Glutamatergic neuron (in vitro differentiated cells): ENCODE results near the gene C14orf39. TPM values are rescaled to one million over a fixed set of nuclear protein-coding genes. Genes with fewer than 3 reads are reported as not detected.

ENCODE experiments used
- DNase-seq: peaks from one replicate; pipeline ENCODE4 v3.0.0; 2022
- H3K27ac Mint-ChIP-seq: one replicate; pipeline ENCODE4 v1.8.0; 2020; ENCODE audit warnings: mild to moderate bottlenecking, mixed read lengths, inconsistent platforms; ENCODE audit not compliant: unreplicated experiment
- H3K27me3 Mint-ChIP-seq: one replicate; pipeline ENCODE4 v1.8.0; 2020; ENCODE audit warnings: mild to moderate bottlenecking, moderate library complexity, mixed read lengths, inconsistent platforms; ENCODE audit not compliant: unreplicated experiment
- H3K36me3 Mint-ChIP-seq: one replicate; pipeline ENCODE4 v1.8.0; 2020; ENCODE audit warnings: mild to moderate bottlenecking, mixed read lengths, inconsistent platforms; ENCODE audit not compliant: unreplicated experiment
- H3K4me1 Mint-ChIP-seq: one replicate; pipeline ENCODE4 v1.8.0; 2020; ENCODE audit warnings: mild to moderate bottlenecking, low read depth, mixed read lengths, inconsistent platforms; ENCODE audit not compliant: unreplicated experiment
- H3K4me3 Mint-ChIP-seq: one replicate; pipeline ENCODE4 v1.8.0; 2020; ENCODE audit warnings: mild to moderate bottlenecking, mixed read lengths, inconsistent platforms; ENCODE audit not compliant: unreplicated experiment
- H3K9me3 Mint-ChIP-seq: one replicate; pipeline ENCODE4 v1.8.0; 2020; ENCODE audit warnings: mild to moderate bottlenecking, moderate library complexity, mixed read lengths, inconsistent platforms; ENCODE audit not compliant: unreplicated experiment
- total RNA-seq: library from RNA; stranded (reverse); fragmentation: NEBNext Ultra II Directional; extraction: Animal tissue kit (Norgen Biotek cat#: 25700); gene quantifications from one replicate; pipeline ENCODE4 v1.2.1, GENCODE V29; 2021; ENCODE audit not compliant: unreplicated experiment
- TF ChIP-seq, protein P1 (sequence below): fragments of 200-600 bp; sonication (generic); IDR thresholded peaks from one replicate; pipeline ENCODE4 v1.5.0; 2021; ENCODE audit not compliant: partially characterized antibody, unreplicated experiment

The C14orf39 gene
- total RNA-seq, 1 donor from 2014 or later, result 1.4 TPM

- peaks cover 11% of the 10 kb centered on the region for H3K9me3 Mint-ChIP-seq
- H3K27me3 Mint-ChIP-seq, result peaks cover 38% of the 10 kb centered on the region
- H3K4me3 Mint-ChIP-seq, result peak overlapping the region; percentile 82
- H3K27ac Mint-ChIP-seq, result no peak overlapping the region
- no peaks in the 10 kb centered on the region for H3K36me3 Mint-ChIP-seq
- DNase-seq, result peak; percentile 34
- peaks cover 14% of the 10 kb centered on the region for H3K4me1 Mint-ChIP-seq
- TF ChIP-seq, protein P1, sequence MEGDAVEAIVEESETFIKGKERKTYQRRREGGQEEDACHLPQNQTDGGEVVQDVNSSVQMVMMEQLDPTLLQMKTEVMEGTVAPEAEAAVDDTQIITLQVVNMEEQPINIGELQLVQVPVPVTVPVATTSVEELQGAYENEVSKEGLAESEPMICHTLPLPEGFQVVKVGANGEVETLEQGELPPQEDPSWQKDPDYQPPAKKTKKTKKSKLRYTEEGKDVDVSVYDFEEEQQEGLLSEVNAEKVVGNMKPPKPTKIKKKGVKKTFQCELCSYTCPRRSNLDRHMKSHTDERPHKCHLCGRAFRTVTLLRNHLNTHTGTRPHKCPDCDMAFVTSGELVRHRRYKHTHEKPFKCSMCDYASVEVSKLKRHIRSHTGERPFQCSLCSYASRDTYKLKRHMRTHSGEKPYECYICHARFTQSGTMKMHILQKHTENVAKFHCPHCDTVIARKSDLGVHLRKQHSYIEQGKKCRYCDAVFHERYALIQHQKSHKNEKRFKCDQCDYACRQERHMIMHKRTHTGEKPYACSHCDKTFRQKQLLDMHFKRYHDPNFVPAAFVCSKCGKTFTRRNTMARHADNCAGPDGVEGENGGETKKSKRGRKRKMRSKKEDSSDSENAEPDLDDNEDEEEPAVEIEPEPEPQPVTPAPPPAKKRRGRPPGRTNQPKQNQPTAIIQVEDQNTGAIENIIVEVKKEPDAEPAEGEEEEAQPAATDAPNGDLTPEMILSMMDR, result no peak
Measured at GRCh38 chr14:60509438-60510253, 23.8 kb upstream of the C14orf39 start.

DNA sequence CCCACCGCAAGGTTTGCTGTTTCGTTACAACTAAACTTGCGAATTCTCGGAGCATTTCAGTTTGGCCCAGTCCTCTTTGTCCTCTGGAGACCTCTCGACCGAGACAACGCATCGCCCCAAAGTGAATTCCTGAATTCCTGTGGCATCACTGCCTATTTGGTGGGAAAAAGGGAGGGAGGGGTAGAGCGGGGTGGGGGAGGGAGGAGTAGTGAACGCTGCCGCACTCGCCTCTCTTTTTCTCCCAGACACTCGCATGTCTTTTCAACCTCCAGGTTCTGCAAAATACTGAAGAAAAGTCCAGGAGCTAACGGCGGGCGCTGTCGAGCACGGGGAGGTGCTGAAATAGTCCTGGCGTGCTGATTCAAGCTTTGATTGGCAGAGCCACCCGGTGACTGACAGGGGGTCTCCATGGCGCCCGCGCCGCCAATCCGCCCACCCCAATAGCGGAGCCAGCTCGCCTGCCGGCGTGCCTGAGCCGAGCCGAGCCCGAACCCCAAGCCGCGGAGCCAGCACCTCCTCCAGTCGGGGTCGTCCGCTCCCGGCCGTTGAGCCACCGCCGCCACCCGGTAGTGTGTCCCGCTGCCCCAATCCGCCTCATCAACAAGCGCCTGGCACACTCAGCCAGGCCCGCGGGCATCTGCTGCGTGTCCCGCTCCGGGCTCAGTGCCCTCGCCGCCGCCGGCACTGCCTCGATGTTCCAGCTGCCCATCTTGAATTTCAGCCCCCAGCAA lies 23.0 kb upstream of the C14orf39 start, which contains the start of gene SIX6:
SIX6 (plus strand) TSS at position 440 of the 731 bp plus-strand sequence; CDS start at position 693, 253 bp downstream.
- peaks cover 34% of the 10 kb centered on the region for H3K27me3 Mint-ChIP-seq
- no peaks in the 10 kb centered on the region for H3K36me3 Mint-ChIP-seq
- H3K4me1 Mint-ChIP-seq, result peaks cover 14% of the 10 kb centered on the region
- TF ChIP-seq, protein P1, result no peak
- DNase-seq, result peak; percentile 68
- H3K9me3 Mint-ChIP-seq, result peaks cover 11% of the 10 kb centered on the region
- H3K4me3 Mint-ChIP-seq, result peak within 1 kb of the TSS; percentile 82
- H3K27ac Mint-ChIP-seq, result no peak within 1 kb of the TSS

- DNase-seq, result no peak
- peaks cover 34% of the 10 kb centered on the region for H3K27me3 Mint-ChIP-seq
- peaks cover 11% of the 10 kb centered on the region for H3K9me3 Mint-ChIP-seq
- H3K4me1 Mint-ChIP-seq, result peaks cover 14% of the 10 kb centered on the region
- no peaks in the 10 kb centered on the region for H3K36me3 Mint-ChIP-seq
- peak overlapping the region; percentile 79 for H3K4me3 Mint-ChIP-seq
- TF ChIP-seq, protein P1, result no peak
- no peak overlapping the region for H3K27ac Mint-ChIP-seq
Measured at GRCh38 chr14:60508363-60508706, 22.5 kb upstream of the C14orf39 start.

DNA sequence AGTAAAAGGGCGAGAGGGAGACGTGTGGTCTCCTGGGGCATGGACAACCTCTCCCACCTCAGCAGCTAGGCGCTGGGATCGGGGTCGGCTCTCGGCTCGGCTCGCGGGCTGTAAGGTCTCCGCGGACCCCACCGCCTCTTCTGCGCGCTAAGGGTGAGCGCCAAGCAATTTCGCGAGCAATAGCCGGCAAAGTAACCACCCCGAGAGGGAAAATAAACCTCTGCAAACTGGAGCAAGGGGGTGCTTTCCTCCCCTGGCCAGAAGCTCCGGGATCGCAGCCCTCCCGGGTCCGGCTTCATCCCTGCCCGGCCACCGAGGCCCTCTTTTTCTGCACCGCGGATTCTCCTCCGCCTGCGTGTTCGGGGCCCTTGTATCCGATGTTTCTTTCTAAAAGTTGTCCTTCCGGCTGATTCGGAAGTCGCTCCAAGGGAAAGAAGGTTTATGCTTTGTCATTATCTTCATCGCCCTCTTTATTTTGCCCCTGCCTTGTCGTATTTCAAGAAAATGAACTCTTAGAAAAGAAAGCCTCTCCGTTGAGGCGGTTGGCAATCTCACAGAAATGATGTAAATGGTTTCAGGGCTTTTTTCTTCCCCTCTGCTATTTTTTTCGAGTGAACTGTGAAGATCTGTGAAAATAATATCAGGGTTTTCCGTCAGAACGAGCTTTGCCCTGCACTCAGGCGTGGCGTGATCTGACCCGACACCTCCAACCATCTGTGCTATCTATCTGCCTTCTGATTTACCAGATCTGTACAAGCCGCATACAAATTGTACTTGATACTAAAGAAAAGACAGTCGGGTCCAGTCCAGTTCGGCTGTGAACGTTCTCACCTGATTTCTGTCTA lies 21.3 kb upstream of the C14orf39 start:
- H3K4me3 Mint-ChIP-seq, result peak overlapping the region; percentile 79
- H3K27ac Mint-ChIP-seq, result peak overlapping the region; percentile 40
- peaks cover 14% of the 10 kb centered on the region for H3K4me1 Mint-ChIP-seq
- H3K27me3 Mint-ChIP-seq, result peaks cover 34% of the 10 kb centered on the region
- peaks cover 11% of the 10 kb centered on the region for H3K9me3 Mint-ChIP-seq
- no peaks in the 10 kb centered on the region for H3K36me3 Mint-ChIP-seq
- no peak for DNase-seq
- TF ChIP-seq, protein P1, result no peak
